Endothelial cell (in vitro differentiated cells): Measurements from ENCODE around the gene PSMB7. TPM values are rescaled to one million over a fixed set of nuclear protein-coding genes. Genes with fewer than 3 reads are reported as not detected.

Experiments used
- DNase-seq: peaks from one replicate; pipeline ENCODE4 v3.0.0; 2021; ENCODE audit warnings: low spot score
- H3K27ac Mint-ChIP-seq: one replicate; pipeline ENCODE4 v1.8.0; 2021; ENCODE audit warnings: mixed read lengths, inconsistent platforms; ENCODE audit not compliant: unreplicated experiment
- H3K27me3 Mint-ChIP-seq: one replicate; pipeline ENCODE4 v1.8.0; 2021; ENCODE audit warnings: mild to moderate bottlenecking, moderate library complexity, mixed read lengths, inconsistent platforms; ENCODE audit not compliant: unreplicated experiment
- H3K36me3 Mint-ChIP-seq: one replicate; pipeline ENCODE4 v1.8.0; 2021; ENCODE audit warnings: mild to moderate bottlenecking, low read depth, mixed read lengths, inconsistent platforms; ENCODE audit not compliant: unreplicated experiment
- H3K4me1 Mint-ChIP-seq: one replicate; pipeline ENCODE4 v1.8.0; 2021; ENCODE audit warnings: mild to moderate bottlenecking, mixed read lengths, inconsistent platforms; ENCODE audit not compliant: unreplicated experiment
- H3K4me3 Mint-ChIP-seq: one replicate; pipeline ENCODE4 v1.8.0; 2021; ENCODE audit warnings: mild to moderate bottlenecking, mixed read lengths, inconsistent platforms; ENCODE audit not compliant: unreplicated experiment
- H3K9me3 Mint-ChIP-seq: one replicate; pipeline ENCODE4 v1.8.0; 2021; ENCODE audit warnings: mixed read lengths, inconsistent platforms; ENCODE audit not compliant: unreplicated experiment
- total RNA-seq: library from RNA; stranded (reverse); fragmentation: NEBNext Ultra II Directional; extraction: Animal tissue kit (Norgen Biotek cat#: 25700); gene quantifications from one replicate; pipeline ENCODE4 v1.2.1, GENCODE V29; 2021; ENCODE audit not compliant: unreplicated experiment
- TF ChIP-seq, protein P1 (sequence below): fragments of 200-600 bp; sonication (generic); IDR thresholded peaks from one replicate; pipeline ENCODE4 v1.5.0; 2021; ENCODE audit warnings: antibody characterized with exemption; ENCODE audit not compliant: unreplicated experiment

PSMB7 gene
- total RNA-seq, 1 donor from 2014 or later, result 180 TPM

DNA sequence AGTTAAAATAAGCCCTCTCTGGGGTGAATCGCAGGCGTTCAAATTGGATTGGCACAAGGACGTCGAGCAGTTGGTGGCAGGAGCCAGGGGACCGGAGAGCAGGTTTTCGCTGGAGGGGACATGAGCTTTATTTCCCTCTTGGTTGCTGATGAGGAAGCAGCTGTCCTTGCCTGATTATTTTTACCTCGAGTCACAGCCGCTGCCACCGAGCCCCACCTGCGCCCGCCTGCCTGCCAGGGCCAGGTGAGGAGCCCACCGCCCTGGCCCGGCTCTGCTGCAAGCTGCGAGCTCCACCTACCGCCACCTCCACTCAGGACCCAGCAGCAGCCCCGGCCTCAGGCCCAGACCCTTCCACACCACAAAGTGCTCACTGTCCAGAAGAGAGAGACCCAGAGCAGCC, 26.0 kb upstream of the PSMB7 start:
- TF ChIP-seq, protein P1, sequence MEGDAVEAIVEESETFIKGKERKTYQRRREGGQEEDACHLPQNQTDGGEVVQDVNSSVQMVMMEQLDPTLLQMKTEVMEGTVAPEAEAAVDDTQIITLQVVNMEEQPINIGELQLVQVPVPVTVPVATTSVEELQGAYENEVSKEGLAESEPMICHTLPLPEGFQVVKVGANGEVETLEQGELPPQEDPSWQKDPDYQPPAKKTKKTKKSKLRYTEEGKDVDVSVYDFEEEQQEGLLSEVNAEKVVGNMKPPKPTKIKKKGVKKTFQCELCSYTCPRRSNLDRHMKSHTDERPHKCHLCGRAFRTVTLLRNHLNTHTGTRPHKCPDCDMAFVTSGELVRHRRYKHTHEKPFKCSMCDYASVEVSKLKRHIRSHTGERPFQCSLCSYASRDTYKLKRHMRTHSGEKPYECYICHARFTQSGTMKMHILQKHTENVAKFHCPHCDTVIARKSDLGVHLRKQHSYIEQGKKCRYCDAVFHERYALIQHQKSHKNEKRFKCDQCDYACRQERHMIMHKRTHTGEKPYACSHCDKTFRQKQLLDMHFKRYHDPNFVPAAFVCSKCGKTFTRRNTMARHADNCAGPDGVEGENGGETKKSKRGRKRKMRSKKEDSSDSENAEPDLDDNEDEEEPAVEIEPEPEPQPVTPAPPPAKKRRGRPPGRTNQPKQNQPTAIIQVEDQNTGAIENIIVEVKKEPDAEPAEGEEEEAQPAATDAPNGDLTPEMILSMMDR, result no peak
- H3K4me1 Mint-ChIP-seq, result no peaks in the 10 kb centered on the region
- H3K27me3 Mint-ChIP-seq, result peaks cover 11% of the 10 kb centered on the region
- H3K27ac Mint-ChIP-seq, result no peak overlapping the region
- DNase-seq, result no peak
- no peaks in the 10 kb centered on the region for H3K9me3 Mint-ChIP-seq
- peaks cover 4% of the 10 kb centered on the region for H3K36me3 Mint-ChIP-seq
- H3K4me3 Mint-ChIP-seq, result no peak overlapping the region

DNA sequence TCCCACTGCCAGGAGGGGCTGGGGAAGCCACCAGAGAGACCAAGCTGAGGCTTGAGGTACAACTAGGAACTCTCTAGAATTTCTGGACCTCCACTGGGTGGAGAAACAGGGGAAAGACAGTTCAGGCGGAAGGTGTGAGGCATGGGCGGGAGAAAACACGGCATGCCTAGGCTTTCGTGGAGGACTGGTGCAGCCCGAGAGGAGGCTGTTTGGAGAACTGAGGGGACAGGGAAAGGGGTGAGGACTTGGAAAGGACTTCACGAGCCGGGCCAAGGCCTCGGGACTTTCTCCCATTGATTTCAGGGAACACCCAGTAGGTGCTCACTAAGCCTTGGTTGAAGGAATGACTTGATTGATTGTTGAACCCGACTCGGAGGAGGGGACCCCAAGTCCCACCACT, 25.5 kb upstream of the PSMB7 start:
- H3K4me3 Mint-ChIP-seq, result no peak overlapping the region
- DNase-seq, result no peak
- H3K27me3 Mint-ChIP-seq, result peaks cover 11% of the 10 kb centered on the region
- H3K27ac Mint-ChIP-seq, result no peak overlapping the region
- peaks cover 4% of the 10 kb centered on the region for H3K36me3 Mint-ChIP-seq
- TF ChIP-seq, protein P1, result no peak
- H3K4me1 Mint-ChIP-seq, result no peaks in the 10 kb centered on the region
- no peaks in the 10 kb centered on the region for H3K9me3 Mint-ChIP-seq

DNA sequence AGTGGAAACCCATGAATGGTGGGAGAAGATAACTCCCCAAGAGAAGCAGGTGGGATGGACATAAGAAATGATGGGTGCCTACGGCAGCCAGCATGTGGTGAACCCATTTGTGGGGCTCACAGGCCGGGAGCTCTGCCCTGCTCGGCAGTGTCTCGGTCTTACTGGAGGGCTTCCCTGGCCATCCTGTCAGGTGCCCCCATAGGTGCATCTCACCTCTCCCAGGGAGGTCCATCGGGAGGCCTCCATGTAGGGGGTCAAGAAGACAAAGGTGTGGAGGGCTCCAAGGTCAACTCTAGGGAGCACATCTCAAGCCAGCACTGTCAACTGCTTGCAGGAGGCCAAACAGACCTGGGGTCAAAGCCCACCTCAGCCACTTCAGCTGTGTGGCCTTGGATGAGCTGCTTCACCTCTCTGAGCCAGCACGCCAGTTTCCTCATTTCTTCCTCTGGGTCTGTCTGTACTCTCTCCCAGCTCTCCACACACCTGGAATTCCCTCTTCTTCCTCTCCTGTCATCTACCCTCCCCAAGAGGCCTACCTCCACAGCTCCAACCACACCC, 24.5 kb upstream of the PSMB7 start:
- Mint-ChIP-seq H3K27ac (peak overlapping the region; percentile 36), H3K27me3 (peaks cover 11% of the 10 kb centered on the region), H3K4me1 (no peaks in the 10 kb centered on the region), H3K9me3 (no peaks in the 10 kb centered on the region), H3K4me3 (no peak overlapping the region), H3K36me3 (peaks cover 4% of the 10 kb centered on the region)
- no peak for DNase-seq
- TF ChIP-seq, protein P1, result no peak

DNA sequence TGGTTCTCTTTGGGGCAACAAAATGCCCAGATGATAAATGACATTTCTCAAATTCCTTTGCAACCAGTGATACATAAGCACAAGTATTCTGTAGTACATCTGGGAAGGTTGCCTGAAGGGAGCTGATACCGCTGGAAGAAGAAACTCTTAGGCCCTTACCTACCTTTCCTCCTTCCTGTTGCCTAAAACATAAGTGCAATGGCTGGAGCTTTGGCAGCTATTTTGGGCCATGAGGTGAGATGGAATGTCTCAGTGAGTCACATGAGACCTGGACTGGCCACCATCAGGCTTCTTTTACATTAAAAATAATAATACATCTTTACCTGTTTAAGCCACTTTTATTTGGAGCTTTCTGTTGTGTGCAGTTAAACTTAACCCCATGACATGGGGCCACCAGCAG, 23.8 kb upstream of the PSMB7 start:
- H3K27me3 Mint-ChIP-seq, result peaks cover 13% of the 10 kb centered on the region
- no peaks in the 10 kb centered on the region for H3K9me3 Mint-ChIP-seq
- H3K4me1 Mint-ChIP-seq, result no peaks in the 10 kb centered on the region
- H3K4me3 Mint-ChIP-seq, result no peak overlapping the region
- no peak for DNase-seq
- H3K27ac Mint-ChIP-seq, result no peak overlapping the region
- TF ChIP-seq, protein P1, result no peak
- peaks cover 4% of the 10 kb centered on the region for H3K36me3 Mint-ChIP-seq

DNA sequence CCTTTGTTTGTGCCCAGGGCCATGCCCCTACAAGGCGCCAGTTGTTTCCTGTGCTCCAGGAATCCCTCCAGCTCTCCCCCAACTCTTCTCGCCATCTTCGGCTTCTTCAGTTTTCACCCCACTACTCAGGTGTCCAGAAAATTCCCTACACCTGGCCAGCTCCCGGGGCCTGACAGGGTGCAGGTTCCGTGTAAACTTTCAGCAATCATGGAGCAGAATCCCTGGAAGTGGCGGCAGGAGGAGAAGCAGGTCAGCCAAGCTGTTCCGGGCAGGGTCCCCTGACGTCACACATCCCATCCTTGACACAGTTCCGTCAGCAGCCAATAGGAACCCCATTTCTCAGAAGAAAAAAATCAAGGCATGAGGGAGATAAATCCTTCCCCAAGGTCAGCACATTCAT, 22.8 kb upstream of the PSMB7 start:
- Mint-ChIP-seq H3K9me3 (no peaks in the 10 kb centered on the region), H3K27me3 (peaks cover 13% of the 10 kb centered on the region), H3K36me3 (peaks cover 4% of the 10 kb centered on the region), H3K4me1 (no peaks in the 10 kb centered on the region), H3K27ac (no peak overlapping the region), H3K4me3 (no peak overlapping the region)
- TF ChIP-seq, protein P1, result no peak
- DNase-seq, result no peak
